ENCODE measurements around the gene PRUNE2. TPM values are rescaled to one million over a fixed set of nuclear protein-coding genes. Genes with fewer than 3 reads are reported as not detected.

Gene PRUNE2
- polyA plus RNA-seq, 1 of the 3 experiments (the other 2 are of a cell fraction): 13.0 TPM

DNA sequence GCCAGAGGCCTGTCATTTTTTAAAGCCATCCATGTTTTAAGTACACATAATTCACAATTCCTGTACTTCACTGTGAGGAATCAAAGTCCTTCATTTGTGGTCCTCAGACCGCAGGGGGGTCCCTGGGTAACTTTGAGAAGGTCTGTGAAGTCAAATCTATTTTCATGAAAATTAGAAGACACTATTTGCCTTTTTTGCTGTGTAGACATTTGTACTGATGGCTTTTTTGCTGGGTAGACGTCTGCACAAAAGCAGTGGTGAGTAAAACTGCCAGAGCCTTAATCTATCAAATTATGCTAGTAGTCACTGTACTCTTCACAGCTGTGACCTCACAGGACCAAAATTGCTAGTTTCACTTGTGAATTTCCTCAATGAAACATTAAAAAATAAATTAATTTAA, 25.7 kb downstream of the PRUNE2 start:
- no peaks in the 10 kb centered on the region for H3K9me2 ChIP-seq
- no peak overlapping the region for H3K4me3 ChIP-seq (ENCODE audit: low read depth in 2 of 2, low read length in 1 of 2)
- CTCF ChIA-PET: no interaction called here
- H4K20me1 ChIP-seq (ENCODE audit: insufficient read depth): no peaks in the 10 kb centered on the region
- no peak overlapping the region for H3K9ac ChIP-seq
- DNase-seq: no peak
- no peaks in the 10 kb centered on the region for H3K4me1 ChIP-seq (ENCODE audit: control insufficient read depth in 1 of 2, insufficient read depth in 2 of 2, low read depth in 1 of 2, low read length in 1 of 2)
- H3K27ac ChIP-seq (ENCODE audit: low read depth in 2 of 2, low read length in 1 of 2): no peak overlapping the region
- WGBS (ENCODE audit: low lambda C conversion rate): 15% methylated on average over 2 of the region's 2 CpGs
- H3K4me2 ChIP-seq: no peak overlapping the region
- POLR2A ChIA-PET: no interaction called here
- no peaks in the 10 kb centered on the region for H3K9me3 ChIP-seq
- H3K79me2 ChIP-seq (ENCODE audit: insufficient read depth): no peaks in the 10 kb centered on the region
- H3K36me3 ChIP-seq (replicated peaks in 1 of 2; ENCODE audit: control insufficient read depth in 1 of 2, insufficient read depth in 2 of 2, low read length in 1 of 2): no peaks in the 10 kb centered on the region
- no peaks in the 10 kb centered on the region for H3F3A ChIP-seq (replicated peaks; ENCODE audit: insufficient read depth)
- TF ChIP-seq ELF1 (IDR thresholded peaks at IDR 0.05) (no peak), TEAD4 (IDR thresholded peaks at IDR 0.05; ENCODE audit: borderline replicate concordance, insufficient read depth) (no peak), NRF1 (IDR thresholded peaks at IDR 0.05; ENCODE audit: low read depth, low read length) (no peak), YY1 (IDR thresholded peaks at IDR 0.05; ENCODE audit: low read depth) (no peak), FOXM1 (IDR thresholded peaks at IDR 0.05; ENCODE audit: low read depth) (no peak), RXRA (IDR thresholded peaks at IDR 0.05; ENCODE audit: borderline replicate concordance, low read depth) (no peak), GABPA (IDR thresholded peaks at IDR 0.05; ENCODE audit: low read depth) (no peak), NFIC (IDR thresholded peaks at IDR 0.05; ENCODE audit: borderline replicate concordance) (no peak), MEF2A (IDR thresholded peaks at IDR 0.05; ENCODE audit: borderline replicate concordance, low read depth) (no peak), TAF1 (IDR thresholded peaks at IDR 0.05; ENCODE audit: borderline replicate concordance, low read depth, low read length) (no peak), CHD2 (IDR thresholded peaks at IDR 0.05; ENCODE audit: low read length, partially characterized antibody) (no peak), SMC3 (IDR thresholded peaks at IDR 0.05; ENCODE audit: low read depth, low read length) (no peak), TCF12 (IDR thresholded peaks at IDR 0.05) (no peak)
- TF ChIP-seq, protein P1, sequence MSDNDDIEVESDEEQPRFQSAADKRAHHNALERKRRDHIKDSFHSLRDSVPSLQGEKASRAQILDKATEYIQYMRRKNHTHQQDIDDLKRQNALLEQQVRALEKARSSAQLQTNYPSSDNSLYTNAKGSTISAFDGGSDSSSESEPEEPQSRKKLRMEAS (IDR thresholded peaks at IDR 0.05; ENCODE audit: low read depth): no peak
- TF ChIP-seq, protein P2, sequence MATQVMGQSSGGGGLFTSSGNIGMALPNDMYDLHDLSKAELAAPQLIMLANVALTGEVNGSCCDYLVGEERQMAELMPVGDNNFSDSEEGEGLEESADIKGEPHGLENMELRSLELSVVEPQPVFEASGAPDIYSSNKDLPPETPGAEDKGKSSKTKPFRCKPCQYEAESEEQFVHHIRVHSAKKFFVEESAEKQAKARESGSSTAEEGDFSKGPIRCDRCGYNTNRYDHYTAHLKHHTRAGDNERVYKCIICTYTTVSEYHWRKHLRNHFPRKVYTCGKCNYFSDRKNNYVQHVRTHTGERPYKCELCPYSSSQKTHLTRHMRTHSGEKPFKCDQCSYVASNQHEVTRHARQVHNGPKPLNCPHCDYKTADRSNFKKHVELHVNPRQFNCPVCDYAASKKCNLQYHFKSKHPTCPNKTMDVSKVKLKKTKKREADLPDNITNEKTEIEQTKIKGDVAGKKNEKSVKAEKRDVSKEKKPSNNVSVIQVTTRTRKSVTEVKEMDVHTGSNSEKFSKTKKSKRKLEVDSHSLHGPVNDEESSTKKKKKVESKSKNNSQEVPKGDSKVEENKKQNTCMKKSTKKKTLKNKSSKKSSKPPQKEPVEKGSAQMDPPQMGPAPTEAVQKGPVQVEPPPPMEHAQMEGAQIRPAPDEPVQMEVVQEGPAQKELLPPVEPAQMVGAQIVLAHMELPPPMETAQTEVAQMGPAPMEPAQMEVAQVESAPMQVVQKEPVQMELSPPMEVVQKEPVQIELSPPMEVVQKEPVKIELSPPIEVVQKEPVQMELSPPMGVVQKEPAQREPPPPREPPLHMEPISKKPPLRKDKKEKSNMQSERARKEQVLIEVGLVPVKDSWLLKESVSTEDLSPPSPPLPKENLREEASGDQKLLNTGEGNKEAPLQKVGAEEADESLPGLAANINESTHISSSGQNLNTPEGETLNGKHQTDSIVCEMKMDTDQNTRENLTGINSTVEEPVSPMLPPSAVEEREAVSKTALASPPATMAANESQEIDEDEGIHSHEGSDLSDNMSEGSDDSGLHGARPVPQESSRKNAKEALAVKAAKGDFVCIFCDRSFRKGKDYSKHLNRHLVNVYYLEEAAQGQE (IDR thresholded peaks at IDR 0.05; ENCODE audit: low read depth, low read length): no peak
- TF ChIP-seq, protein P3, sequence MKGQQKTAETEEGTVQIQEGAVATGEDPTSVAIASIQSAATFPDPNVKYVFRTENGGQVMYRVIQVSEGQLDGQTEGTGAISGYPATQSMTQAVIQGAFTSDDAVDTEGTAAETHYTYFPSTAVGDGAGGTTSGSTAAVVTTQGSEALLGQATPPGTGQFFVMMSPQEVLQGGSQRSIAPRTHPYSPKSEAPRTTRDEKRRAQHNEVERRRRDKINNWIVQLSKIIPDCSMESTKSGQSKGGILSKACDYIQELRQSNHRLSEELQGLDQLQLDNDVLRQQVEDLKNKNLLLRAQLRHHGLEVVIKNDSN (IDR thresholded peaks at IDR 0.05; ENCODE audit: borderline replicate concordance, low read depth): no peak
- no peak overlapping the region for H2AFZ ChIP-seq (ENCODE audit: low read depth)
- peaks cover 22% of the 10 kb centered on the region; the same call in 1 of the 2 replicates for H3K27me3 ChIP-seq (ENCODE audit: insufficient read depth)

DNA sequence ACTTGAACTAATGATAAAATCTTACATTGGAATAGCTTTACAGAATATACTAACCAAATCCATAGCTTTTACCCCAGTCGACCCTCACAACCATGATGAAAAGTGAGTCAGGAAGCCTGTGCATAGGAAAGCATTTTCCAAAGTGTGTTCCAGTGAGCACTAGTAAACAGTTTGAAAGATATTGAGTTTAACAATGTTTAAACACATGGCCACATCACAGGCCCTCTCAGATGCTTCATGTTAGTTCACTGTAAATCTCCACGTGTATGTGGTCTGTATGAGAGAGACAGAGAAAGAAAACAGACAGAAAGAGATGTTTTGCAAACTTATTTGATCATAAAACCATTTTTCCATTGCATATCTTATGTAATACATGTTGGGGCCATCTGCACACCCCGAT, 27.0 kb downstream of the PRUNE2 start:
- H3K9ac ChIP-seq: no peak overlapping the region
- H3K9me3 ChIP-seq: no peaks in the 10 kb centered on the region
- no peaks in the 10 kb centered on the region for H3K36me3 ChIP-seq (replicated peaks in 1 of 2; ENCODE audit: control insufficient read depth in 1 of 2, insufficient read depth in 2 of 2, low read length in 1 of 2)
- peaks cover 19% of the 10 kb centered on the region; the same call in 1 of the 2 replicates for H3K27me3 ChIP-seq (ENCODE audit: insufficient read depth)
- ChIA-PET POLR2A (no interaction called here), CTCF (no interaction called here)
- TF ChIP-seq, protein P2 (IDR thresholded peaks at IDR 0.05; ENCODE audit: low read depth, low read length): no peak
- TF ChIP-seq, protein P3 (IDR thresholded peaks at IDR 0.05; ENCODE audit: borderline replicate concordance, low read depth): no peak
- no peak for TF ChIP-seq EZH2phosphoT487 (IDR thresholded peaks at IDR 0.05; ENCODE audit: borderline replicate concordance, low read depth)
- TF ChIP-seq SMC3 (IDR thresholded peaks at IDR 0.05; ENCODE audit: low read depth, low read length): no peak
- no peaks in the 10 kb centered on the region for H3K4me1 ChIP-seq (ENCODE audit: control insufficient read depth in 1 of 2, insufficient read depth in 2 of 2, low read depth in 1 of 2, low read length in 1 of 2)
- no peak overlapping the region for H3K4me3 ChIP-seq (ENCODE audit: low read depth in 2 of 2, low read length in 1 of 2)
- no peak overlapping the region for H2AFZ ChIP-seq (ENCODE audit: low read depth)
- WGBS (ENCODE audit: low lambda C conversion rate): 3% methylated on average over 3 of the region's 3 CpGs
- H3K79me2 ChIP-seq (ENCODE audit: insufficient read depth): no peaks in the 10 kb centered on the region
- no peak overlapping the region for H3K4me2 ChIP-seq
- DNase-seq: no peak
- H3F3A ChIP-seq (replicated peaks; ENCODE audit: insufficient read depth): no peaks in the 10 kb centered on the region
- no peaks in the 10 kb centered on the region for H4K20me1 ChIP-seq (ENCODE audit: insufficient read depth)
- H3K9me2 ChIP-seq: no peaks in the 10 kb centered on the region
- H3K27ac ChIP-seq (ENCODE audit: low read depth in 2 of 2, low read length in 1 of 2): no peak overlapping the region
